SK-N-SH treated with all-trans-retinoic acid at 6 μM for 48 hours (cell line): Measurements from ENCODE around the gene ZNF346.

Experiments
- ATAC-seq: fragments of 200-7000 bp; cut with Tn5 transposase; 3 replicates; pipeline ENCODE4 v1.9.1; 2020; ENCODE audit warnings: mild to moderate bottlenecking, moderate library complexity
- ARNTL ChIP-seq: fragments of 450-650 bp; formaldehyde crosslinking; IDR thresholded peaks from 2 replicates; pipeline ENCODE4 v1.5.0; 2020; ENCODE audit warnings: low read depth, mild to moderate bottlenecking, moderate library complexity, borderline replicate concordance
- BACH2 ChIP-seq: fragments of 250-450 bp; sonication (Bioruptor Pico); IDR thresholded peaks from 2 replicates; pipeline ENCODE4 v1.9.0; 2021; ENCODE audit warnings: mild to moderate bottlenecking, borderline replicate concordance
- CREB5 ChIP-seq: fragments of 250-450 bp; sonication (Bioruptor Pico); IDR thresholded peaks from 2 replicates; pipeline ENCODE4 v1.5.1; 2020; ENCODE audit warnings: low read depth, mild to moderate bottlenecking, moderate library complexity
- CSDC2 ChIP-seq: fragments of 250-450 bp; sonication (Bioruptor Pico); IDR thresholded peaks from 2 replicates; pipeline ENCODE4 v1.5.0; 2020; ENCODE audit warnings: mild to moderate bottlenecking, moderate library complexity
- CSRNP3 ChIP-seq: fragments of 250-450 bp; sonication (Bioruptor Pico); IDR thresholded peaks from 2 replicates; pipeline ENCODE4 v1.5.1; 2021; ENCODE audit warnings: mild to moderate bottlenecking, moderate library complexity
- ESRRG ChIP-seq: fragments of 250-450 bp; sonication (Bioruptor Pico); IDR thresholded peaks from 2 replicates; pipeline ENCODE4 v1.6.1; 2021; ENCODE audit warnings: mild to moderate bottlenecking
- GLIS3 ChIP-seq: fragments of 250-450 bp; sonication (Bioruptor Pico); IDR thresholded peaks from 2 replicates; pipeline ENCODE4 v1.5.0; 2020; ENCODE audit warnings: mild to moderate bottlenecking, moderate library complexity
- ISL1 ChIP-seq: fragments of 250-450 bp; sonication (Bioruptor Pico); IDR thresholded peaks from 2 replicates; pipeline ENCODE4 v2.1.2; 2022; ENCODE audit warnings: mild to moderate bottlenecking, moderate library complexity
- OSR1 ChIP-seq: fragments of 250-450 bp; sonication (Bioruptor Pico); IDR thresholded peaks from 2 replicates; pipeline ENCODE4 v1.8.0; 2022; ENCODE audit warnings: moderate library complexity, mild to moderate bottlenecking, inconsistent platforms
- PATZ1 ChIP-seq: fragments of 250-450 bp; sonication (Bioruptor Pico); IDR thresholded peaks from 2 replicates; pipeline ENCODE4 v1.8.0; 2020; ENCODE audit warnings: mild to moderate bottlenecking, moderate library complexity, borderline replicate concordance
- POU6F1 ChIP-seq: fragments of 250-450 bp; sonication (Bioruptor Pico); IDR thresholded peaks from 2 replicates; pipeline ENCODE4 v1.8.0; 2021; ENCODE audit warnings: low read depth, mild to moderate bottlenecking, moderate library complexity, borderline replicate concordance
- PPARA ChIP-seq: fragments of 250-450 bp; sonication (Bioruptor Pico); IDR thresholded peaks from 2 replicates; pipeline ENCODE4 v1.5.0; 2020; ENCODE audit warnings: mild to moderate bottlenecking, borderline replicate concordance
- RARB ChIP-seq: fragments of 250-450 bp; sonication (Bioruptor Pico); IDR thresholded peaks from 2 replicates; pipeline ENCODE4 v1.8.0; 2021; ENCODE audit warnings: mild to moderate bottlenecking, moderate library complexity
- SNAI2 ChIP-seq: fragments of 250-450 bp; sonication (Bioruptor Pico); IDR thresholded peaks from 2 replicates; pipeline ENCODE4 v1.5.0; 2020; ENCODE audit warnings: mild to moderate bottlenecking, moderate library complexity
- TOX ChIP-seq: fragments of 250-450 bp; sonication (Bioruptor Pico); IDR thresholded peaks from 2 replicates; pipeline ENCODE4 v1.8.0; 2021; ENCODE audit warnings: mild to moderate bottlenecking, moderate library complexity, borderline replicate concordance
- TSHZ2 ChIP-seq: fragments of 250-450 bp; sonication (Bioruptor Pico); IDR thresholded peaks from 2 replicates; pipeline ENCODE4 v1.5.0; 2020; ENCODE audit warnings: mild to moderate bottlenecking, moderate library complexity
- ZC3H10 ChIP-seq: fragments of 250-450 bp; sonication (Bioruptor Pico); IDR thresholded peaks from 2 replicates; pipeline ENCODE4 v1.5.1; 2021; ENCODE audit warnings: mild to moderate bottlenecking, moderate library complexity
- ZFP3 ChIP-seq: fragments of 250-450 bp; sonication (Bioruptor Pico); IDR thresholded peaks from 2 replicates; pipeline ENCODE4 v1.5.0; 2020; ENCODE audit warnings: mild to moderate bottlenecking, moderate library complexity
- ZFP30 ChIP-seq: fragments of 450-650 bp; formaldehyde crosslinking; IDR thresholded peaks from 2 replicates; pipeline ENCODE4 v1.5.0; 2022; ENCODE audit warnings: mild to moderate bottlenecking, moderate library complexity
- ZNF565 ChIP-seq: fragments of 450-650 bp; formaldehyde crosslinking; conservative IDR thresholded peaks from 2 replicates; pipeline ENCODE4 v1.5.0; 2020; ENCODE audit warnings: low read depth, mild to moderate bottlenecking, moderate library complexity

ZNF346 gene

GRCh38 chr5:177087398-177088005, 65.0 kb downstream of the ZNF346 start:
- TF ChIP-seq POU6F1 (CRISPR knock-in tag) (no peak), CSRNP3 (CRISPR knock-in tag) (no peak), ISL1 (CRISPR knock-in tag) (no peak), ZFP3 (no peak), PPARA (no peak), TOX (CRISPR knock-in tag) (no peak), ARNTL (CRISPR knock-in tag) (no peak), BACH2 (CRISPR knock-in tag) (no peak), ZNF565 (CRISPR knock-in tag) (no peak), ZC3H10 (CRISPR knock-in tag) (no peak), TSHZ2 (no peak), PATZ1 (no peak), ZFP30 (CRISPR knock-in tag) (no peak), CREB5 (CRISPR knock-in tag) (no peak), SNAI2 (CRISPR knock-in tag) (no peak), OSR1 (CRISPR knock-in tag) (no peak)
- no peak for ATAC-seq

GRCh38 chr5:177089127-177089526, 66.6 kb downstream of the ZNF346 start:
- no peak for ATAC-seq
- TF ChIP-seq GLIS3 (CRISPR knock-in tag) = no peak
- TF ChIP-seq CSDC2 = no peak
- TF ChIP-seq OSR1 (CRISPR knock-in tag) = no peak
- TF ChIP-seq ZFP3 = no peak
- TF ChIP-seq ISL1 (CRISPR knock-in tag) = no peak
- no peak for TF ChIP-seq SNAI2 (CRISPR knock-in tag)

- TF ChIP-seq CSRNP3 (CRISPR knock-in tag) (no peak), SNAI2 (CRISPR knock-in tag) (no peak), ISL1 (CRISPR knock-in tag) (no peak), ZFP30 (CRISPR knock-in tag) (no peak), RARB (CRISPR knock-in tag) (no peak), CSDC2 (no peak), OSR1 (CRISPR knock-in tag) (no peak), ESRRG (CRISPR knock-in tag) (no peak), ZC3H10 (CRISPR knock-in tag) (no peak), ARNTL (CRISPR knock-in tag) (no peak), ZFP3 (no peak), POU6F1 (CRISPR knock-in tag) (no peak)
- ATAC-seq = no peak
Observed at GRCh38 chr5:177089825-177090641, 67.5 kb downstream of the ZNF346 start.
